ENCODE results near the gene ZNF223. TPM values are rescaled to one million over a fixed set of nuclear protein-coding genes. Genes with fewer than 3 reads are reported as not detected.

Gene ZNF223
- total RNA-seq, 1 donor from 2014 or later = 17.7 TPM

GRCh38 chr19:44093931-44094765 is 42.3 kb downstream of the ZNF223 start, which contains the start of gene ZNF224:
TSS of gene ZNF224 (plus strand) at chr19:44094361. CDS start at chr19:44097874, 3,513 bp downstream.
- H3K27me3 ChIP-seq = no peaks in the 10 kb centered on the region
- intact Hi-C loops (cut with DNase I) = no loop called here
- DNase-seq (ENCODE audit: extremely low spot score in 2 of 2) = peak in 1 of 2 donors; percentile 90
- peaks cover 6 to 28% of the 10 kb centered on the region in 2 donors for H3K36me3 ChIP-seq
- no peak for TF ChIP-seq CTCF (IDR thresholded peaks at IDR 0.05)
- peak; percentile 64 to 93 for TF ChIP-seq POLR2AphosphoS5 (IDR thresholded peaks at IDR 0.05; ENCODE audit: insufficient read depth in 1 of 2, low read depth in 1 of 2)
- H3K9me3 ChIP-seq = no peaks in the 10 kb centered on the region
- H3K4me3 ChIP-seq = peak within 1 kb of the TSS; percentile 44 to 85
- H3K4me1 ChIP-seq = peaks cover 14% of the 10 kb centered on the region
- peak within 1 kb of the TSS; percentile 68 for H3K27ac ChIP-seq

- Histone ChIP-seq H3K4me3 (no peak overlapping the region), H3K27me3 (no peaks in the 10 kb centered on the region), H3K4me1 (no peaks in the 10 kb centered on the region), H3K9me3 (peaks cover 53% of the 10 kb centered on the region), H3K36me3 (peaks cover 5 to 58% of the 10 kb centered on the region in 2 donors), H3K27ac (no peak overlapping the region)
- intact Hi-C loops (cut with DNase I) = no loop called here
- no peak for DNase-seq (ENCODE audit: extremely low spot score in 2 of 2)
- TF ChIP-seq POLR2AphosphoS5 (IDR thresholded peaks at IDR 0.05; ENCODE audit: insufficient read depth in 1 of 2, low read depth in 1 of 2) (no peak), CTCF (IDR thresholded peaks at IDR 0.05) (no peak), POLR2A (IDR thresholded peaks at IDR 0.05) (no peak)
These were observed 55.9 kb downstream of the ZNF223 start for GRCh38 chr19:44107751-44108150.

GRCh38 chr19:44109458-44109857 is 57.6 kb downstream of the ZNF223 start:
- H3K4me1 ChIP-seq = peaks cover 7% of the 10 kb centered on the region
- intact Hi-C loops (cut with DNase I) = no loop called here
- H3K9me3 ChIP-seq = peaks cover 46% of the 10 kb centered on the region
- no peak for DNase-seq (ENCODE audit: extremely low spot score in 2 of 2)
- no peak overlapping the region for H3K4me3 ChIP-seq
- no peak for TF ChIP-seq POLR2A (IDR thresholded peaks at IDR 0.05)
- TF ChIP-seq POLR2AphosphoS5 (IDR thresholded peaks at IDR 0.05; ENCODE audit: insufficient read depth in 1 of 2, low read depth in 1 of 2) = no peak
- TF ChIP-seq CTCF (IDR thresholded peaks at IDR 0.05) = no peak
- no peaks in the 10 kb centered on the region for H3K27me3 ChIP-seq
- H3K27ac ChIP-seq = no peak overlapping the region
- peaks cover 5 to 41% of the 10 kb centered on the region in 2 donors for H3K36me3 ChIP-seq

GRCh38 chr19:44111910-44112463 is 60.2 kb downstream of the ZNF223 start:
- Histone ChIP-seq H3K4me3 (peak overlapping the region; percentile 2 to 65), H3K9me3 (peaks cover 23% of the 10 kb centered on the region), H3K4me1 (peaks cover 10% of the 10 kb centered on the region), H3K36me3 (peaks cover 0 to 32% of the 10 kb centered on the region in 2 donors), H3K27me3 (no peaks in the 10 kb centered on the region), H3K27ac (no peak overlapping the region)
- DNase-seq (ENCODE audit: extremely low spot score in 2 of 2) = no peak
- TF ChIP-seq CTCF (IDR thresholded peaks at IDR 0.05) (no peak), POLR2AphosphoS5 (IDR thresholded peaks at IDR 0.05; ENCODE audit: insufficient read depth in 1 of 2, low read depth in 1 of 2) (no peak), POLR2A (IDR thresholded peaks at IDR 0.05) (no peak)
- intact Hi-C loops (cut with DNase I) = loop anchor here (2.0 kb wide), 1 partner anchor 101 kb away; the partner anchor contains the start of gene ZNF227
